Karpas-422 (cell line): ENCODE results near the gene MARCHF6. TPM values are rescaled to one million over a fixed set of nuclear protein-coding genes. Genes with fewer than 3 reads are reported as not detected.

ENCODE experiments used
- DNase-seq: peaks from one replicate; pipeline ENCODE4 v3.0.0-alpha.2; 2015
- H2AFZ ChIP-seq: fragments of 200-600 bp; sonication (generic); 2 replicates; pipeline ENCODE4 v1.6.1; 2014; ENCODE audit warnings: antibody characterized with exemption, low read length, mixed read lengths
- H3K27ac ChIP-seq: fragments of 200-600 bp; sonication (generic); 2 replicates; pipeline ENCODE4 v1.5.1; 2014; ENCODE audit warnings: mild to moderate bottlenecking, low read length, moderate library complexity
- H3K27me3 ChIP-seq: fragments of 200-600 bp; sonication (generic); 2 replicates; pipeline ENCODE4 v1.6.1; 2014; ENCODE audit warnings: low read length, mixed read lengths
- H3K36me3 ChIP-seq: fragments of 200-600 bp; sonication (generic); 2 replicates; pipeline ENCODE4 v1.6.1; 2014; ENCODE audit warnings: low read length, mixed read lengths; ENCODE audit not compliant: insufficient read depth
- H3K4me1 ChIP-seq: fragments of 200-600 bp; sonication (generic); 2 replicates; pipeline ENCODE4 v1.6.1; 2014; ENCODE audit warnings: mild to moderate bottlenecking, low read length, mixed read lengths
- H3K4me2 ChIP-seq: fragments of 200-600 bp; sonication (generic); 2 replicates; pipeline ENCODE4 v1.6.1; 2014; ENCODE audit warnings: low read length, low read depth, mild to moderate bottlenecking; ENCODE audit not compliant: poor library complexity, severe bottlenecking
- H3K4me3 ChIP-seq: fragments of 200-600 bp; sonication (generic); 2 replicates; pipeline ENCODE4 v1.5.1; 2014; ENCODE audit warnings: mild to moderate bottlenecking, antibody characterized with exemption, low read length, mixed read lengths
- H3K79me2 ChIP-seq: fragments of 200-600 bp; sonication (generic); 2 replicates; pipeline ENCODE4 v1.6.1; 2014; ENCODE audit warnings: mild to moderate bottlenecking, low read length, mixed read lengths
- H3K9ac ChIP-seq: fragments of 200-600 bp; sonication (generic); 2 replicates; pipeline ENCODE4 v1.6.0; 2014; ENCODE audit warnings: low read length
- H3K9me2 ChIP-seq: fragments of 200-600 bp; sonication (generic), shearing (Covaris generic); replicated peaks from 2 replicates; pipeline ENCODE4 v1.6.0; 2014; ENCODE audit warnings: mild to moderate bottlenecking, low read length, moderate library complexity; ENCODE audit not compliant: insufficient read depth
- H3K9me3 ChIP-seq: fragments of 300-700, 200-600 bp; sonication (generic); 2 replicates; pipeline ENCODE4 v1.6.1; 2014; ENCODE audit warnings: low read length, mixed read lengths
- H4K20me1 ChIP-seq: fragments of 200-600 bp; sonication (generic); 2 replicates; pipeline ENCODE4 v1.6.1; 2014; ENCODE audit warnings: mild to moderate bottlenecking, antibody characterized with exemption, low read length, low read depth; ENCODE audit not compliant: insufficient read depth
- total RNA-seq: library from RNA; depleted of rRNA; stranded (reverse); fragments of >200 nt; shearing (Covaris generic); gene quantifications from 2 replicates; pipeline ENCODE4 v1.2.3, GENCODE V29; 2014; ENCODE audit warnings: low replicate concordance

MARCHF6 gene
- total RNA-seq, 1 experiment from 2014 or later = 88.4 TPM

GRCh38 chr5:10352430-10353240 is 860 bp upstream of the MARCHF6 start:
- Histone ChIP-seq H2AFZ (peak overlapping the region; percentile 82), H3K9me3 (no peaks in the 10 kb centered on the region), H3K9ac (peak overlapping the region; percentile 92), H3K27ac (peak overlapping the region; percentile 94), H3K4me1 (peaks cover 38% of the 10 kb centered on the region), H3K36me3 (no peaks in the 10 kb centered on the region), H3K4me2 (peak overlapping the region; percentile 86), H3K79me2 (peaks cover 39% of the 10 kb centered on the region), H4K20me1 (peaks cover 14% of the 10 kb centered on the region; the same call in 1 of the 2 replicates), H3K9me2 (no peaks in the 10 kb centered on the region), H3K27me3 (no peaks in the 10 kb centered on the region), H3K4me3 (peak overlapping the region; percentile 81)
- DNase-seq = peak; percentile 94

GRCh38 chr5:10354048-10354872 is 765 bp downstream of the MARCHF6 start:
- Histone ChIP-seq H4K20me1 (peaks cover 28% of the 10 kb centered on the region; the same call in 1 of the 2 replicates), H3K36me3 (no peaks in the 10 kb centered on the region; the same call in 1 of the 2 replicates), H3K79me2 (peaks cover 55% of the 10 kb centered on the region), H3K9ac (peak overlapping the region; percentile 92), H3K4me3 (peak overlapping the region; percentile 81), H2AFZ (peak overlapping the region; percentile 39; the same call in 1 of the 2 replicates), H3K4me2 (peak overlapping the region; percentile 86), H3K4me1 (peaks cover 53% of the 10 kb centered on the region), H3K27me3 (no peaks in the 10 kb centered on the region), H3K9me3 (no peaks in the 10 kb centered on the region), H3K27ac (peak overlapping the region; percentile 94), H3K9me2 (no peaks in the 10 kb centered on the region)
- DNase-seq = peak; percentile 67

- no peak for DNase-seq
- H4K20me1 ChIP-seq = peaks cover 30% of the 10 kb centered on the region; the same call in 1 of the 2 replicates
- H3K9me3 ChIP-seq = no peaks in the 10 kb centered on the region
- H3K4me2 ChIP-seq = peak overlapping the region; percentile 86
- H3K9ac ChIP-seq = peak overlapping the region; percentile 92
- no peaks in the 10 kb centered on the region for H3K9me2 ChIP-seq
- H3K36me3 ChIP-seq = no peaks in the 10 kb centered on the region; the same call in 1 of the 2 replicates
- H2AFZ ChIP-seq = no peak overlapping the region
- peaks cover 63% of the 10 kb centered on the region for H3K4me1 ChIP-seq
- H3K79me2 ChIP-seq = peaks cover 66% of the 10 kb centered on the region
- H3K27me3 ChIP-seq = no peaks in the 10 kb centered on the region
- H3K27ac ChIP-seq = peak overlapping the region; percentile 94
- H3K4me3 ChIP-seq = peak overlapping the region; percentile 81
These were observed 1.8 kb downstream of the MARCHF6 start for GRCh38 chr5:10355071-10355889.

GRCh38 chr5:10358999-10359398 is 5.5 kb downstream of the MARCHF6 start:
- Histone ChIP-seq H3K9me3 (no peaks in the 10 kb centered on the region), H2AFZ (no peak overlapping the region), H3K4me1 (peaks cover 88% of the 10 kb centered on the region), H3K9me2 (no peaks in the 10 kb centered on the region), H3K9ac (no peak overlapping the region), H4K20me1 (peaks cover 63% of the 10 kb centered on the region), H3K79me2 (peaks cover 99% of the 10 kb centered on the region), H3K4me2 (no peak overlapping the region), H3K36me3 (no peaks in the 10 kb centered on the region; the same call in 1 of the 2 replicates), H3K27ac (no peak overlapping the region), H3K27me3 (no peaks in the 10 kb centered on the region), H3K4me3 (no peak overlapping the region)
- no peak for DNase-seq

DNA sequence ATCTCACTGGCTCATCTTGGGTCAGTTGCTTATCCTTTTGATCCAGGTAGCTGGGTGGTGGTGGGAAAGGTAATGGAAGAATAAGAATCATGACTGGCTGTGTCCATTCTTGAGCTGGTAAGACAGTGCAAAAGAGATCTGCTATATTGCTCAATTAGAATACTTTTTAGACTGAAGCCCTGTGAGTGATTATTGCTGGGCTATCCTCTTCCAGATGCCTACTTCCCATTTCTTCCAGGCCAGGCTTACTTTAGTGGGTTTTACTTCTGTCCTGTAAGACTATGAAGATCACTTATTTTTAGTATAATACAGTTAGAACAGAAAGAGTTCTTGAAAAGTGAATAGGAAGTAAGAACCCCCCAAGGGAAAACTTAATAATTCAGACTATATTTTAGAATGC is 7.2 kb downstream of the MARCHF6 start:
- Histone ChIP-seq H3K27me3 (no peaks in the 10 kb centered on the region), H3K4me3 (no peak overlapping the region), H2AFZ (no peak overlapping the region), H3K4me1 (peaks cover 79% of the 10 kb centered on the region), H4K20me1 (peaks cover 60% of the 10 kb centered on the region), H3K79me2 (peaks cover 98% of the 10 kb centered on the region), H3K27ac (peak overlapping the region; percentile 43), H3K9me3 (no peaks in the 10 kb centered on the region), H3K36me3 (no peaks in the 10 kb centered on the region; the same call in 1 of the 2 replicates), H3K4me2 (peak overlapping the region; percentile 46), H3K9ac (no peak overlapping the region), H3K9me2 (no peaks in the 10 kb centered on the region)
- no peak for DNase-seq

GRCh38 chr5:10363519-10364185 is 10.2 kb downstream of the MARCHF6 start:
- peaks cover 99% of the 10 kb centered on the region for H3K79me2 ChIP-seq
- no peak for DNase-seq
- H3K27me3 ChIP-seq = no peaks in the 10 kb centered on the region
- H4K20me1 ChIP-seq = peaks cover 43% of the 10 kb centered on the region
- H3K9me3 ChIP-seq = no peaks in the 10 kb centered on the region
- H3K27ac ChIP-seq = peak overlapping the region; percentile 28; the same call in 1 of the 2 replicates
- no peaks in the 10 kb centered on the region; the same call in 1 of the 2 replicates for H3K36me3 ChIP-seq
- no peaks in the 10 kb centered on the region for H3K9me2 ChIP-seq
- H2AFZ ChIP-seq = no peak overlapping the region
- H3K4me2 ChIP-seq = peak overlapping the region; percentile 37
- H3K9ac ChIP-seq = no peak overlapping the region
- peaks cover 53% of the 10 kb centered on the region for H3K4me1 ChIP-seq
- no peak overlapping the region for H3K4me3 ChIP-seq

GRCh38 chr5:10364186-10364689 is 10.7 kb downstream of the MARCHF6 start:
- H3K36me3 ChIP-seq = no peaks in the 10 kb centered on the region
- no peak overlapping the region for H3K4me2 ChIP-seq
- H3K4me1 ChIP-seq = peaks cover 48% of the 10 kb centered on the region
- no peak overlapping the region for H3K4me3 ChIP-seq
- H3K27ac ChIP-seq = no peak overlapping the region
- H3K9me3 ChIP-seq = no peaks in the 10 kb centered on the region
- DNase-seq = peak; percentile 84
- H4K20me1 ChIP-seq = peaks cover 38% of the 10 kb centered on the region
- H3K27me3 ChIP-seq = no peaks in the 10 kb centered on the region
- no peak overlapping the region for H3K9ac ChIP-seq
- H2AFZ ChIP-seq = no peak overlapping the region
- H3K9me2 ChIP-seq = no peaks in the 10 kb centered on the region
- peaks cover 99% of the 10 kb centered on the region for H3K79me2 ChIP-seq
